NB4 (cell line): Measurements from ENCODE around the gene ABHD17A.

ENCODE experiments used
- DNase-seq: peaks from one replicate; pipeline ENCODE4 v3.0.0; 2010; ENCODE audit warnings: low read depth
- H3K4me3 ChIP-seq: one replicate; pipeline ENCODE4 v1.5.1; 2011; ENCODE audit warnings: mild to moderate bottlenecking, low read depth, low read length, moderate library complexity
- MAX ChIP-seq: IDR thresholded peaks from 2 replicates; pipeline ENCODE4 v1.6.1; 2011; ENCODE audit warnings: low read depth, low read length
- MYC ChIP-seq: IDR thresholded peaks from 2 replicates; pipeline ENCODE4 v1.6.1; 2011; ENCODE audit warnings: low read depth, low read length
- POLR2A ChIP-seq: IDR thresholded peaks from 2 replicates; pipeline ENCODE4 v1.6.1; 2011; ENCODE audit warnings: mild to moderate bottlenecking; ENCODE audit not compliant: insufficient read length; ENCODE audit errors: extremely low read depth
- TF ChIP-seq, protein P1 (sequence below): IDR thresholded peaks from one replicate; pipeline ENCODE4 v1.5.1; 2012; ENCODE audit warnings: low read depth, low read length

ABHD17A gene

GRCh38 chr19:1863328-1863637 is 22.0 kb downstream of the ABHD17A start, which contains the start of gene KLF16:
Gene KLF16, minus strand, starts transcription at chr19:1863579. Its CDS starts 82 bp downstream, at chr19:1863497.
- H3K4me3 ChIP-seq = peak within 1 kb of the TSS; percentile 77
- TF ChIP-seq MYC (no peak), POLR2A (peak; percentile 51), MAX (no peak)
- TF ChIP-seq, protein P1, sequence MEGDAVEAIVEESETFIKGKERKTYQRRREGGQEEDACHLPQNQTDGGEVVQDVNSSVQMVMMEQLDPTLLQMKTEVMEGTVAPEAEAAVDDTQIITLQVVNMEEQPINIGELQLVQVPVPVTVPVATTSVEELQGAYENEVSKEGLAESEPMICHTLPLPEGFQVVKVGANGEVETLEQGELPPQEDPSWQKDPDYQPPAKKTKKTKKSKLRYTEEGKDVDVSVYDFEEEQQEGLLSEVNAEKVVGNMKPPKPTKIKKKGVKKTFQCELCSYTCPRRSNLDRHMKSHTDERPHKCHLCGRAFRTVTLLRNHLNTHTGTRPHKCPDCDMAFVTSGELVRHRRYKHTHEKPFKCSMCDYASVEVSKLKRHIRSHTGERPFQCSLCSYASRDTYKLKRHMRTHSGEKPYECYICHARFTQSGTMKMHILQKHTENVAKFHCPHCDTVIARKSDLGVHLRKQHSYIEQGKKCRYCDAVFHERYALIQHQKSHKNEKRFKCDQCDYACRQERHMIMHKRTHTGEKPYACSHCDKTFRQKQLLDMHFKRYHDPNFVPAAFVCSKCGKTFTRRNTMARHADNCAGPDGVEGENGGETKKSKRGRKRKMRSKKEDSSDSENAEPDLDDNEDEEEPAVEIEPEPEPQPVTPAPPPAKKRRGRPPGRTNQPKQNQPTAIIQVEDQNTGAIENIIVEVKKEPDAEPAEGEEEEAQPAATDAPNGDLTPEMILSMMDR = no peak
- no peak for DNase-seq

GRCh38 chr19:1862424-1863327 is 22.6 kb downstream of the ABHD17A start:
- TF ChIP-seq MYC (0 out of 2 replicates have a peak, but pooled peaks have one; percentile 8), POLR2A (no peak)
- peak overlapping the region; percentile 77 for H3K4me3 ChIP-seq
- peak; percentile 52 for DNase-seq

GRCh38 chr19:1862068-1862423 is 23.2 kb downstream of the ABHD17A start:
- peak overlapping the region; percentile 77 for H3K4me3 ChIP-seq
- no peak for TF ChIP-seq POLR2A
- no peak for TF ChIP-seq MAX
- TF ChIP-seq MYC = no peak
- DNase-seq = no peak

DNA sequence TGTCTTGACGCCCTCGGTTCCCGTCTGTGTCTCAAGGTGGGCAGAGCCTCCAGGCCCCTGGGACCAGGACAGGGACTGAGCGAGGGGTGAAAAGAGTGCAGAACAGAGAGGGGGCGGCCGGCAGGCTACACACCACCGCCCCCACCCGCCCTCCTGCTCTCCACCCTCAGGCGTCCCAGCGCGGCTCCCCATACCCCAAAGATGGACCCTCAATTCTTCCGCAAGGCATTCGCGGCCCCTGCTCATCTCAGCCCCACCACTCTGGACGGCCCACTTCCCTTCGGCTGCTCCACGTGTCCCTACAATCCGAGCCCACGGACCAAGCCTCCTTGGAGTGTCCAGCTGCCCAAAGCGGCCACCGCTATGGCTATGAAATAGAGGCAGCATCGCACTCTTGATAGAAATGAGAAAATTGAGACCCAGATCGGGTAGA is 23.7 kb downstream of the ABHD17A start:
- no peak for TF ChIP-seq POLR2A
- TF ChIP-seq, protein P1 = no peak
- TF ChIP-seq MAX = peak; percentile 42; the same call in 1 of the 2 replicates
- DNase-seq = no peak
- peak overlapping the region; percentile 77 for H3K4me3 ChIP-seq

DNA sequence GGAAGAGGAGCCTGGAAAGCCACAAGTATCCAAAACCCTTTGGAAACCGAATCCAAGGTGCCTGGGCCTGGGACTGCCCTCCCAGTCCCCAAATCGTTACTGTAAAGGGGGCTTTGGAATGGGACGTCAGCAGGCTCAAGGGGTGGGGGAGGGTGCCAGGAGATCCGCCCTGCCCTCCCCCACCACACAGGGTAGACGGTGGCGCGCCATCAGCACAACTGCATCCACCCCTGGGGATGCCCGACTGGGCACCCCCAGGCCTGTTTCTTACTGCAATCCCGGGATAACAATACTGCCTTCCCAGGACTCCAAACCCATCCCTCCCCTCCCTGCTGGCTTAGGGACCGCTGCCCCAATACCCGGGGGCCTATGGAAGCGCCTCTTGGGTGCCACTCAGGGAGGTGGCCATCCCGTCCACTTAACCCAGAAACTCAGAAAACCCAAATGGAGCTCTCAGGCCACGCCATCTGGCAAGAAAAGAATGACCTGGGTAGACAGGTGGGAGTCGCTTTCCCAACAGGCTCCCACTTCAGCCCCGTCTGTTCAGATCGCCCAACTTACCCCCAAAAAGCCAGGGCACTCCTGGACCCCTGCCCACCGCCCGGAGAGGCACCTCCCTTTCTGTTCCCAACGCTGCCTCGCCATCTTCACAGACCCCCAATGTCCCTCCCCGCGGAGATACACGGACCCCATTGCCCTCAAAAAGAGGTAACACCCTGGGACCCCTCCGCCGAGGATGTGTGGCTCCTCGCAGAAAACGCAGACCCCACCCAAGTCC is 24.3 kb downstream of the ABHD17A start:
- no peak for TF ChIP-seq MYC
- peak overlapping the region; percentile 77 for H3K4me3 ChIP-seq
- DNase-seq = no peak

GRCh38 chr19:1860042-1860775 is 25.1 kb downstream of the ABHD17A start:
- peak overlapping the region; percentile 77 for H3K4me3 ChIP-seq
- peak; percentile 68 for DNase-seq
- TF ChIP-seq MAX = no peak
- no peak for TF ChIP-seq MYC
- TF ChIP-seq POLR2A = no peak
- TF ChIP-seq, protein P1 = no peak

DNA sequence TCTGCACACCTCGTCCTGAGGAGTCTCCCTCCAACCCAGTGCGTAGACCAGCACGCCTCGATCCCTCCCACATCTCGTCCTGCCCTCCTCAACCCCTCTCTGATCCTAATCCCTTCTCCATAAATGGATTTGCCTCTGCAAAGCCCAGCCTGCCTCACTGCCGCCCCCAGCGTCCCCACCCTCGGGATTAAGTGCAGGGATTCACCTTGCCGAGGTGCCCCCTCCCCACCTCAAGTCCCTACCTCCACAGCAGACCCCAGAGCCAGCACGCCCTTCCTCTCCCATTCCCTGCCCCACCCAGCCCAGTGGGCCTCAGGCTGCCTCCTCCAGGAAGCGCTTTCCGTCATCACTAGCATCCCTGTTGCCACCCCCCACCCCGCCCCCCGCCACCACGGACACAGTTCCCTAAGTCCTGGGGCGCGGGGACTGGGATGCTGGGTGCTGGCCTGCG is 25.9 kb downstream of the ABHD17A start:
- H3K4me3 ChIP-seq = no peak overlapping the region
- DNase-seq = no peak
- TF ChIP-seq, protein P1 = no peak
- TF ChIP-seq MAX (no peak), POLR2A (no peak), MYC (no peak)
